Midbrain (tissue), 1 donor: ENCODE measurements around the gene HDGFL2.

ENCODE experiments used
- DNase-seq: peaks from one replicate; lab custom pipeline; 2025; lab: John Stamatoyannopoulos, UW

HDGFL2 gene

DNA sequence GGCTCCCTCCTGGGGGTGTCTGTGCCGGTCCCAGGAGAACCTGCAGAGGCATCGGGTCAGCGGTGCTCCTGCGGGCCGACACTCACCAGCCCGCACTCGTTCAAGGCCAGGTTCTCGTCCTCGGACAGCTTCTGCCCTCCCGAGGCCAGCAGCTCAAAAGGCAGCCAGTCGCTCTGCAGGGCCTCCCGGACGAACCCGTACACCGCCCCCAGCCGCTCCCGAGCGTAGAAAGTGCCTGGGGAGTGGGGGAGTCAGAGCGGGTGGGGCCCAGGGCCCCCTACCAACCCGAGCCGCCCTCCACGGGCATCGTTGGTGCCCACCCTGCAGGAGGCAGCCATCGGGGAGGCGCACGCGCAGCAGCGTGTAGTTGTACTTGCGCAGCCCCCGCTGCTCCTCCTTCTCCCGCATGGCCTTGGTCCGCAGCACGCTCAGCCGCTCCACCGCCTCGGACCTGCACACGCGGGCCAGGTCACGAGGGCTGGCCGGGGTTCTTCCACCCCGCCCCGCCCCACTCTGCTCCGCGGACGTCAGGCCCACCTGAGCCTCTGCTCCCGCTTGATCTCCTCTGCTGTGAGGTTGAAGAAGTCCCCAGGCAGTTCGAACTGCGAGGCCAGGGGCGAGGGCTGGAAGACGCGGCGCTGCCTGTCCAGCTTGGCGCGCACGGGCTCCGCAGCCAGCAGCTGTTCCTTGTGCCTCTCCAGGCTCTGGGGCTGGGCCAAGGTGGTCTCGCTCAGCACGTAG lies 26.0 kb upstream of the HDGFL2 start:
- DNase-seq = no peak

DNA sequence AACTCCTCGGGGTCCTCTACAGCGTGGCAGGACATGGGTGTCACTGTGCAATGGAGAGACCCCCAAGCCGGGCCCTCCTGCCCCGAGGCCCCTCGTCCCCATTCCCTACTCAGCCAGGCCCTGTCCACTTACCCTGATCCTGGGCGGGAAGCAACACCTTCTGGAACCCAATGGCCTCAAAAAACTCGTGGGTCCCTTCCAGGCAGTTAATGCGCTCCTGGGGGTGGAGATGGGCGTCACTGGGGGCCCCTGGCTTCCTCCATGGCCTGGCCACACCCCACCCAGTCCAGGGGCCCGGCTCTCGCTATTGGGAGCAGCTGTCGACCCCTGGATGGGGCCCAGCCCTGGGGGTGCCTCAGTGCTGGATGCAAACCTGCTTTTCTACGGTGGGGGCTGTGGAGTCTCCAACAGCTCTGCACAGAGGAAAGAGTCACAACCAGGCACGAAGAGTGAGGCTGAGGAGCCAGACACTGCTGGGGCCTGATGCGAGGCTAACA lies 25.3 kb upstream of the HDGFL2 start:
- DNase-seq = no peak

DNA sequence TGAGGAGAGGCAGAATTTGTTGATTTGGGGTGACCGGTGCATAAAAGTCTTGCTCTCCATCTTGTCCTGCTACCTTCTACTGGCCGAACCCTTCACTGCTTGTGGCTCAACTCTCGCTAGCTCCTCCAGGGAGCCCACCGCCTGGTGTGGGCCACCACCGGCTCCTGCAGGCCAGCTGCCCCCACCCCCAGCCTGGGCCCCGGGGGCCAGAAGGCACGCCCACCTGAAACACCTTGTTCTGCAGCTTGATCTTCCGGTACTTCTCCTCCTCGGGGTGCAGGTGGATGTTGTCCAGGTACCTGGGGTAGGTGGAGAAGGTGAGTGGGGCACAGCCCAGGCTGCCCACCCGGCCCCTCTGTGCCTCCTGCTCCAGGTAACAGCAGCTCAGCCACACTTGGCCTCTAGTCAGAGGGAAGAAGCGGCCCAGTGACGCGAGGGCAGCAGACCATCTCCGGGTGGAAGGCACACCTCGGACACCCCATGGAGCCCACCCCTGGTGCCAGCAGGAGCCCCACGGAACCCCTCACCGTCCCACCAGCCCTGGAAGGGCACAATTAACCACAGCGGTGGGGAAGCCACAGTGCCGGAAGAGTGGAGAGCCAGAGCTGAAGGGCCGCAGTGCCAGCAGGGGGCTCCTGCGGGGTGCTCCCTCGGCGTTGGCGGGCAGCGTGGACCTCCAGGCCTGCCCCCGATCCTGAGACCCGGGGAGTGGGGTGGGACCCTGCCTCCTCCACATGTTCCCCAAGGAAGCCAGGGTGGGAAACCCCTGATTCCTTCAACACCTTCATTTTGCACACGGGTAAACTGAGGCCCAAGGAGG lies 24.6 kb upstream of the HDGFL2 start:
- DNase-seq = no peak

DNA sequence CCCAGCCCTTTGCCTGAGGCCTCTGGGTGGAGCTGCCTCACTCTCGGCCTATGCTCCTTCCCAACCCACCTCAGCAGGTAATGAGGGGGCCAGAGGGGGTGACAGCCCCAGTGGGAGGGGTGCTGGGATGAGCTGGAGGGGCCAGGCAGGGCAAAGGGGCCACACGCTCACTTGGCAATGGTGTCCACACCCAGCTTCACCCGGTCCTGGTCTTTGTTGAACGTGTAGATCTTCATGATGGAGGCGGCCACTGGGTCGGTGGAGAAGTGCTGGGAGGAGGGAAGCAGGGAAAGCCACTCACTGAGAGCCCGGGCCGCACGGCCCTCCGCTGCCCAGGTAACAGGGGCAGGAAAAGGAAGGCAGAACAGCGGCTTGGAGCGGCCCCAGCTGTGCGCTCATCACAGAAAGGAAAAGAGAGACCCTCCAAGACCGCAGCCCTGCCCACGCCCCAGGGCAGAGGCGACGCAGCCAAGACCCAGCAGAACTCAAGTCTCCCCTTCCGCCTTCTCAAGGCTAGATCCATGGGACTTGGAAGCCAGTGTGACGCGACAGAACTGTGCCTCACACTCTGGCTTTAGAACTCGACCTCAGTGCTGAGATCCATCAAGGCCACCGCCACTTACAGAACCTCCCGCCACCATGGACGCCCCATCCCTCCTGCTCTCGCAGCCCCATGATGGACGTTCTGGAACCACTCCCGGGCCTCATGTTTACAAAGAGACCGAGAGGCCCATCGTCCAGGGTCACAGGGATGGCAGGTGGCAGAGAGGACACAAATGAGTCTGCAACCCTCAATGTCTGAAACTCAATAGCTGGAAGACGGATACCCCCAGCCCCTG lies 23.7 kb upstream of the HDGFL2 start:
- no peak for DNase-seq

DNA sequence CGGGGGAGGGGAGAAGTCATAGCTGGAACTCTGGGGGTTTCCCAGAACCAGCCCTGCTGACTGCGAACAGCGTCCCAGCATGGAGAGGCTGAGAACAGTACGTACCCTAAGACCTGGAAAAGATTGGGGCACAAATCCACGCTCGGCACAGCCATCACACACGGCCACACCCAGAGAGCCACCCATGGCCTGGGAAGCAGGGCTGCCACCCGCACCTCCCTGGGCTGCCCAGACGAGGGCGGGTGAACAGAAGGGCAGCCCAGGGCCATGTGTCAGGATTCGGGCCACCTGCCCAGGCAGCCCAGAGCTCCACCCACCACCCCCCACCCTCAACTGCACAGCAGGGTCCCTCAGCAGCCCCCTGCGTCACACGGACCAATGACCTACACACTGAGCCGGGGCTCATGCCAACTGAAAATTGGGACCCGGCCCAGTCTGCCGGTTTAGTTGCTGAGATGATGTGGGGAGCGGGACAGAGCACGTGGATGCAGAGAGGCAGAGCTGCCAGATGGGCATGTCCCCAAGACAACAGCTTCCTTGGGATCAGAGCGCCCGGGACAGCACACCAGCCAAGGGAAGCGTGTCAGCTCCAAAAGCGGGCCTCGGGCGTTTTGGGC lies 23.0 kb upstream of the HDGFL2 start:
- DNase-seq = peak; percentile 76

DNA sequence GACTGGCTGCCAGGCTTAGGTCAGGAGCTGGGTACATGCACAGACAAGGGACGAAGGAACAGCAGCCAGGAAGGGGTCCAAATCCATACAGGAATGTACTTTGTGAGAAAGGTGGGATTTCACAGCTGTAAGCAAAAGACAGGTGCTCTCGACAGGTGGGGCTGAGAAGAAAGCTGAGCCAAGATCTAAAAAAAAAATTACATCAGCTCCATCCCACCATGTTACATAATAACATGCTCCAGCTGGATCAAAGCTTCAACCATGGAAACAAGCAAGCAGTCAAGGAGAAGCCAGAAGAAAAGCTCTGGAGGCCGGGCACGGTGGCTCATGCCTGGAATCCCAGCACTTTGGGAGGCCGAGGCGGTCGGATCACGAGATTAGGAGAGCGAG lies 22.5 kb upstream of the HDGFL2 start:
- no peak for DNase-seq

DNA sequence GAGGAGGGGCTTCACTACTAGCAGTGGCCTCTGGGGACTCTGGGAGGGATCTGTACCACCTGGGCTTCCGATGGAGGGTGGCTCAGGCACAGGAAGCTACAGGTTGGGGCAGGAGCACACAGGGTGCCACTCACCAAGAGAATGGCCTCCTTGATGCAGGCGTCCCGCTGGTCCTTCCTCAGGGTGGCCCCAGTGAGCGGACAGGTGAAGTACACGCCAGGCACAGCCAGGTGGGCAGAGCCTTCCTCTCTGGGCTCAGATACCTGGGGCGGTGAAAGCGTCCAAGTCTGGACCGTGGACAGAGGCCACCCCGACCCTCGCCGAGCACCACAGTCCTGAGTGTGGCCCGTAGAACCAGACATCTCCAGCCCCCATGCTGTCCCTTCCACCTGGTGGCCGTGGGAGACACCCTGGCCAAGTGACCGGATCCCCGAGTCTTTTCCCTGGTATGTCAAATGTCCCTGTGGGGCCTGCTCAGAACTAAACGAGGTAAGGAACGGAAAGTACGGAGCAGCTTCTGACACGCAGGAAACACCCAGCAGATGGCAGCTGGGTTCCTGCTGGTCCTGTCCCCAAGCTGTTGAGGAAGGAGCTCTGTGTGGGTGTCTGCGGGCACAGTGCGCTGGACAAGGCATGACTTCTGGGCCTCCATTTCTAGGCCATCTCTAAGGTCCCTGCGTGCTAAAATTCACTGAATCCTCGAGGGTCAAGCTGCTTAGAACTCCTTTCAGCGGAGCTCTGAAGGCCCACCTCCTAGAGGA lies 19.7 kb upstream of the HDGFL2 start:
- no peak for DNase-seq

DNA sequence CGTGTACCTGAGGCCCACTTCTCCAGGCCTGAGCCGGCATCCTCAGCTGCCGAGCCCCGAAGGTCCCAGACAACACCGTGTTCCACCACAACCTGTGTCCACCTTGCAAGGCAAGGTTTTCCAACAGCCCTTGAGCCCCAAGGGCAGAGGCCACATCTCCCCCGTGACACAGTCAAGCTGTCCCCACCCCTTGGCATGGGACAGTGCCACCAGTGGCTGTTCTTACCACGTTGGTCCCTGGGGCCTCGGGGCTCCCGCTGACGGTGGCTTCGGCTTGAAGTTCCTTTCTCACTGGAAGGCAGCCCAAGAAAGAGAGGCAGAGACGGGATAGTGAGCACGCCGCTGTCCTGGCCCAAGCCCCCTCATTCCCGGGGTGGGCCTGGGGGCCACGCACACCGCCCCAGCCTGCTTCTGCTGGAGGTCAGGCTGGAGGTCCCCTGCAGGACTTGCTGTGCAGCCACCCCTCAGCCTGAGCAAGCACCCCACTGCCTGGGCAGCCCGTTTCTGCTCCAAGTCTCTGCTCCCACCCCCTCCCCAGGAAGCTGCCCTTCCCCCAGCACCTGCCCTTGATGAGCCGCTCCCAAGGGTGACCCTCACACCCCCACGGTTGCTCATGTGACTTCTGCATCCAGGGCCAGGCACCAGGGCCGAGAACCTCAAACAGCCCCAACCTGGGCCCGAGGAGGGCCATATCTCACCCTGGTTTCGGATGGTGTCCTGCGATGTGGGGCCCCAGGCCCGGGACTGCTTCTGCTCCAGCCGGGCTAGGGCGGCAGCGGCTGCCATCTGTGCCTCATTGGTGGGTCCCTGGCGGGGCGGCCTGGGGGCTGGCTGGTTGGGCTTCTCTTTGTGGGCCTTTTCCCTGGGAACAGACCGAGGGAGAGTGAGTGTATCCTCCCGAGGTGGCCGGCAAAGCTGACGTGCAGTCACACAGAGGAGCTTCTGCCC lies 18.6 kb upstream of the HDGFL2 start:
- DNase-seq = no peak

DNA sequence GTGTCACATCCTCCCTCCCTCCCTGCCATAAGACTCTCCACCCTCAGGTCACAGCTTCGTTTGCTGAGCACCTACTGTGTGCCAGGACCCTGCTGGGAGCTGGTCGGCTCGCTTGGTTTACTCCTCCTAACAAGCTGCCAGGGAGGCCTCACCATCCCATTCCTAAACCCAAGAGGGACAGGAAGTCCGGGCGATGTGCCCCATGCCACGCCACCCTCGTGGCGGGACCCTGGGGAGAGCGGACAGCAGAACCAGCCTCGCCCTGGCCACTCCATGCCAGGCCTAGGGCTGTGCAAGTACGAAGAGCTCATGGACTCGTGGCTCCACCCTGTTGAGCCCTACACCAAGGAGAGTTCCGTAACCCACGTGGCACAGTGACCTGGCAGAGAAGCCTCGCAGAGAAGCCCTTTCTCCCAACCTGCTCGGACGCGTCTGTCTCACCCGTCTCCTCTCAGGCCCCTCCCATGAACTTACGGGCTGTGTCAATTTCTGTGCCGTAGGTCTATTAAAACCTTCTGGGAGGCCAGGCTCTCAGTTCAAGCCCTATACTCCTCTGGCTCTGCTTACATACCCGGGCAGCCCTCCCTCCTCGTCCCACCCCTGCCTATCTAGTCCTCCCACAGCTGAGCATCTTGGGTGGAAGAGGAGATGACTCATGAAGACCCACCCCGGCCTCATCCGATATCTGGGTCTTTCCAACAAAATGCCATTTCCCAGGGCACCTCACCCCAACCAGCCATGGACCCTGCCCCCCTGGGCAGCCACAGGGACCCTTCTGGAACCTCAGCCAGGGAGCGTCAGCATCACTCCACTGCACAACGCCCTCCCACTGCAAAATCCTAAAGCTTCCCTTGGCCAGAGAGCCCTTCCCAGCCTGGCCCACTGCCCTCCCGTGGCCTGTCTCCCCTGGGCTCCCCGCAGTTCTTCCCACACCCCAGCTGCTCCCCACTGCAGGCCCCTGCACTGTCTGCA lies 17.1 kb upstream of the HDGFL2 start:
- no peak for DNase-seq

DNA sequence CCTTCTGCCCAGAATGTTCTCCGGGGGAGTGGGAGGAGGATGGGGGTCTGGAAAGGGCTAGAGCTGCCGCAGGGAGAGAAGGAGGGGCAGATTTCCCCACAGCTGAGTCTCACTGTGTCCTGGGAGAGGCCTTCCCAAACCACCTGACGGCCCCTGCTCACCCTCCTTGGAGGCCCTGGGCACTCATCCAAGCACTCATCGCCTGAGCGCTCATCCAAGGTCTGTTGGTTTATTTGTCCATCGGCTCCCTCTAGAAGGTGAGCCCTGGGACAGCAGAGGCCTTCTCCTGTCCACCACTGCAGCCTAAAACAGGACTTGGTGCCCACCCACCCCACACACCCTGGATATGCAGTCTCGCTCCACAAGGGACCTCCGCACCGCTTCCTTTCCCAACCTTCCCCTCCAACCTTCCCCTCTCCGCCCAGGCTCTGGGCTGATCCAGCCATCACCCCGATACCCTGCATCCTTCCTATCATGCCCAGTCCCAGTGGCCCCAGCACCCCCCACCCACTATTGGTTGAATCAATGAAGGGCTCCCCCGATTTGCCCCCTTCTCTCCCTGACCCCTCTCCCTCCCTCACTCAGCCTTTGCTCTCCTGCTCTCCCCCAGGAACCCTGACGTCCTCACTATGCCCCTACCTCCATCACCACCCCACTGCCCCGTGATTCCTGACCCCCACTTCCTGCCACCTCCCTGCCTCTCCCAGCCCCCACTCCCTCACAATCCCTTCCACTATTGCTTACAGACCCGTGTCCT lies 16.2 kb upstream of the HDGFL2 start:
- DNase-seq = peak; percentile 41

DNA sequence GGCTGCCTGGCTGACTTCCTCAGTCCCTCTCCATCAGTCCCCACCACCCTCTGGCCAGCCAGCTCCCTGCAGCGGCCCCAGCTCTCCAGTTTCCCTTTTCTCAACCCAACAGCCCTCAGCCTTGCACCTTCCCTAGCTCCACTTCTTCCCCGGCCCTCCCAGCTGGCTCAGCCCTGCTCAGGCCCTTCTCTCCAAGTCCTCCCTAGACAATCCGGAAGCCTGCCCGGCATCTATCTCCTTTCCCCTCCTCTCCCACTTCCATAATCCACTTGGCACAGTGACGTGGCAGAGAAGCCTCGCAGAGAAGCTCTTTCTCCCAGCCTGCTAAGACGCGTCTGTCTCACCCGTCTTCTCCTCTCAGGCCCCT lies 15.6 kb upstream of the HDGFL2 start:
- DNase-seq = peak; percentile 8

DNA sequence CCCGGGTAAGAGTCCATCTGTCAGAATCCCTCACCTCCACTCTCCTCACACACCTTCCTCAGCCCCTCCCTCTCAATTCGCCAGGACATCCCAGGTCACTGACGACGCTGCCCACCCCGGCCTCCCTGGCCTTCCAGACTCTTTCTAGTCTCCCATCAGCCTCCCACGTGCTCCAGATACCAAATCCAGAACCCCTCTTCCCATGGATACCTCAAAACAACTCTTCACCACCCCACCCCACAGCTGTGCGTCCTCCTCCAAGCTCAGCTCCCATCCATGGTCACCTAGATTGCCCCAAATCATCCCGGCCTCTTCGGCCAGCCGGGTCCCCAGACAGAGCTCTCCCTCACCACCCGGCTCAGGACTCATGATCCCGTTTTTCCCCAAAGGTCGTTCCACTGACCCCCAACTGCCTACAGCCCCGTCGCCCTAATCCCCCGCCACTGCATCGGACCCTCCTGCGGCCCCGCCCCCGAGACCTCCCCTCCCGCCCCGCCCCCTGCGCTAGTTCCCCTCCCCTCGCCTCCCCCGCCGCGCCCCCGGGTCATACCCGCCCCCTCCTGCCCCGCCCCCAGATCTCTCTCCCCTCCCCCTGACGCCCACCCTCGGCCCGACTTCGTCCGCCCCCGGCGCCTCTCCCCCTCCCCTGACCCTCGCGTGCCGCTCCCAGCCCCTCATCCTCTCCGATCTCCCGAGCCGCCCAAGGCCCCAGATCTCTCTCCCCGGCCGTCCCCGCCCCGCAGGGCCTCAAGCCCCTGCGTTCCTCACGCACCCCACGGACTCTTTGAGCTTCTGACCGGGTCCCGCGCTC lies 15.0 kb upstream of the HDGFL2 start:
- peak; percentile 13 for DNase-seq

DNA sequence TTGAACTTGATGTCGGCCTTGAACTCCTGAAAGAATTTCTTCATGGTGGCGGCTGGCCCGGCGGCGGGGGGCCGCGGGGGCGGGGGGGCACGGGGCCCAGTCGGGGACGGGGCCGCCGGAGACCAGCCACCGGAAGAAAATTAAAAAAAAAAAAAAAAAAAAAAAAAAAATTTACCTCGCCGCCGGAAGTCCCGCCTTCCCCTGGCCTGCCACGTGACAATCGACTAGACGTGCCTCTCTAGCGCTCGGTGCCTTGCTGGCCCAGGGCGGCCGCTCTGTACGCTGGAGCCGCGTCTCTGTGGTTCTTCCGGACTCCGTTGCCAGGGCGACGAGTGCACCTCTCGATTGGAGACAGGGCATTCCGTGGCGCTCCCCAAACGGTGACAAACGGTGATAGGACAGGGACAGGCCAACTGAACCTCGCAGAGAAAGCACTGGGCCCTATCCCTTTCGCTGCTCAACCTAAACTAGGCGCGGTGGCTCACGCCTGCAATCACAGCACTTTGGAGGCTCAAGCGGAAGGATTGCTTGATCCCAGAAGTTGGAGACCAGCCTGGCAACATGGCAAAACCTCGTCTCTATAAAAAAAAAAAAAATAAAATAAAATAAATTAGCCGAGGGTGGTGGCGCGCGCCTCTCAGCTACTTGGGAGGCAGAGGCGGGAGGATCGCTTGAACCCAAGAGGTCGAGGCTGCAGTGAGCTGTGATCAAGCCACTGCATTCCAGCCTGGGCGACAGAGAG lies 14.3 kb upstream of the HDGFL2 start, which contains the start of gene UBXN6:
TSS of gene UBXN6 (minus strand) at position 141 of the 742 bp plus-strand sequence. CDS start at position 44, 97 bp downstream.
- peak; percentile 96 for DNase-seq

DNA sequence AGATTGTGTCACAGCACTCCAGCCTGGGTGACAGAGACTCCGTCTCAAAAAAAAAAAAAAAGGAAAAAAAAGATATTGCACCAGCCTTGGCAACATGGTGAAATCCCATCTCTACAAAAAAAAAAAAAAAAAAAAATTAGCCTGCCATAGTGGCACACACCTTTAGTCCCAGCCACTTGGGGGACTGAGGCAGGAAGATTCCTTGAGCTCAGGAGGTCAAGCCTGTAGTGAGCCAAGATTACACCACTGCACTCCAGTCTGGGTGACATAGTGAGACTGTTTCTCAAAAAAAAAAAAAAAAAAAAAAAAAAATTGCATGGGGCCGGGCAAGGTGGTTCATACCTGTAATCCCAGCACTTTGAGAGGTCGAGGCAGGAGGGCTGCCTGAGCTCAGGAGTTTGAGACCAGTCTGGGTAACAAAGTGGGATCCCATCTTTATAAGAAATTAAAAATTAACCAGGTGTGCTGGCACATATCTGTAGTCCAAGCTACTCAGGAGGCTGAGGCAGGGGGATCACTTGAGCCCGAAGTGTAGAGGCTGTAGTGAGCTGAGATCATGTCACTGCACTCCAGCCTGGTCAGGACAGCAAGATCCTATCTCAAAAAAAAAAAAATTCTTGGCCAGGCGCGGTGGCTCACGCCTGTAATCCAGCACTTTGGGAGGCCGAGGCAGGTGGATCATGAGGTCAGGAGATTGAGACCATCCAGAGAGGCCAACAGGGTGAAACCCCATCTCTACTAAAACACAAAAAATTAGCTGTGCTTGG lies 7.1 kb upstream of the HDGFL2 start:
- DNase-seq = no peak

DNA sequence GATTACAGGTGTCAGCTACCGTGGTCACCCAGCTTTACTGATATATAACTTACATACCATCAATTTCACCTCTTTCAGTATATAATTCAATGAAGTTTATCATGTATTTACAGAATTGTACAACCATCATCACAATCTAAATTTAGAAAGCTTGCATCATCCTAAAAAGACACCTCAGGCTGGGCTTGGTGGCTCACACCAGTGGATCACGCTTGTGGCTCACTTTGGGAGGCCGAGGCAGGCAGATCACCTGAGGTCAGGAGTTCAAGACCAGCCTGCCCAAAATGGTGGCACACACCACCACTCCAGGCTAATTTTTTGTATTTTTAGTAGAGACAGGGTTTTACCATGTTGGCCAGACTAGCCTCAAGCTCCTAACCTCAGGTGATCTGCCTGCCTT lies 4.3 kb upstream of the HDGFL2 start:
- DNase-seq = no peak
